HepG2 (cell line): ENCODE measurements around the gene EVA1A. TPM values are rescaled to one million over a fixed set of nuclear protein-coding genes. Genes with fewer than 3 reads are reported as not detected.

Experiments used
- ADNP ChIP-seq: sonication (generic); formaldehyde crosslinking; IDR thresholded peaks from 2 replicates; pipeline ENCODE4 v1.4.0; 2020; ENCODE audit warnings: missing genetic modification reagents
- CCAR2 ChIP-seq: fragments of 200-400 bp; formaldehyde crosslinking; optimal IDR thresholded peaks from 2 replicates; pipeline ENCODE3; 2018; ENCODE audit warnings: low read depth, mild to moderate bottlenecking, low read length, moderate library complexity
- EHMT2 ChIP-seq: fragments of 200-600 bp; sonication (generic); IDR thresholded peaks from 2 replicates; pipeline ENCODE4 v1.7.0; 2017; ENCODE audit warnings: antibody characterized with exemption, low read depth, low read length, borderline replicate concordance
- HNRNPK ChIP-seq: fragments of 200-400 bp; formaldehyde crosslinking; IDR thresholded peaks from 2 replicates; pipeline ENCODE4 v1.6.1; 2018; ENCODE audit warnings: low read length, low read depth, moderate library complexity, mild to moderate bottlenecking; ENCODE audit not compliant: poor library complexity, severe bottlenecking
- HNRNPLL ChIP-seq: fragments of 200-400 bp; formaldehyde crosslinking; IDR thresholded peaks from 2 replicates; pipeline ENCODE4 v1.6.1; 2017; ENCODE audit warnings: mild to moderate bottlenecking, low read depth, low read length; ENCODE audit not compliant: poor library complexity, severe bottlenecking
- IKZF4 ChIP-seq: sonication (generic); formaldehyde crosslinking; IDR thresholded peaks from 2 replicates; pipeline ENCODE4 v1.5.1; 2020; ENCODE audit warnings: borderline replicate concordance, mild to moderate bottlenecking, low read depth, missing genetic modification reagents; ENCODE audit errors: not compliant biosample characterization
- PRMT3 ChIP-seq: sonication (generic); formaldehyde crosslinking; IDR thresholded peaks from 2 replicates; pipeline ENCODE4 v1.8.1; 2022; ENCODE audit warnings: low read depth, mild to moderate bottlenecking, moderate library complexity, missing genetic modification reagents, borderline replicate concordance
- RAD51 ChIP-seq: fragments of 450-650 bp; IDR thresholded peaks from 2 replicates; pipeline ENCODE4 v1.6.1; 2016; ENCODE audit warnings: borderline replicate concordance
- RBFOX2 ChIP-seq: fragments of 200-400 bp; formaldehyde crosslinking; IDR thresholded peaks from 2 replicates; pipeline ENCODE4 v1.6.1; 2017; ENCODE audit warnings: low read depth, mild to moderate bottlenecking, low read length
- RFX5 ChIP-seq: IDR thresholded peaks from 2 replicates; pipeline ENCODE4 v1.6.1; 2011; ENCODE audit warnings: low read depth, low read length, improper control_type of control experiment
- SRY ChIP-seq: sonication (generic); formaldehyde crosslinking; IDR thresholded peaks from 2 replicates; pipeline ENCODE4 v1.8.0; 2022; ENCODE audit warnings: mild to moderate bottlenecking, missing genetic modification reagents
- STAT6 ChIP-seq: sonication (generic); formaldehyde crosslinking; IDR thresholded peaks from 2 replicates; pipeline ENCODE4 v1.4.0; 2020; ENCODE audit warnings: missing genetic modification reagents, mild to moderate bottlenecking, borderline replicate concordance
- TCF7L2 ChIP-seq: IDR thresholded peaks from 2 replicates; pipeline ENCODE4 v1.6.1; 2011; ENCODE audit warnings: mild to moderate bottlenecking, low read depth, low read length, moderate library complexity
- ZBTB2 ChIP-seq: sonication (generic); formaldehyde crosslinking; IDR thresholded peaks from 2 replicates; pipeline ENCODE4 v1.8.0; 2022; ENCODE audit warnings: low read depth, missing genetic modification reagents
- ZIK1 ChIP-seq: sonication (generic); formaldehyde crosslinking; IDR thresholded peaks from 2 replicates; pipeline ENCODE4 v1.5.0; 2020; ENCODE audit warnings: mild to moderate bottlenecking, low read depth, missing genetic modification reagents, borderline replicate concordance
- ZNF362 ChIP-seq: sonication (generic); formaldehyde crosslinking; IDR thresholded peaks from 2 replicates; pipeline ENCODE4 v1.4.0; 2020; ENCODE audit warnings: missing genetic modification reagents, mild to moderate bottlenecking, borderline replicate concordance
- ZNF431 ChIP-seq: sonication (generic); formaldehyde crosslinking; IDR thresholded peaks from 2 replicates; pipeline ENCODE4 v1.9.0; 2022; ENCODE audit warnings: missing genetic modification reagents, low read depth, mild to moderate bottlenecking, borderline replicate concordance
- ZNF503 ChIP-seq: sonication (generic); formaldehyde crosslinking; IDR thresholded peaks from 2 replicates; pipeline ENCODE4 v1.4.0; 2020; ENCODE audit warnings: missing genetic modification reagents
- ZNF780A ChIP-seq: sonication (generic); formaldehyde crosslinking; IDR thresholded peaks from 2 replicates; pipeline ENCODE4 v1.8.0; 2022; ENCODE audit warnings: mild to moderate bottlenecking, missing genetic modification reagents, moderate library complexity
- polyA plus RNA-seq, 8 experiments: library from polyadenylated mRNA; depleted of rRNA in 3 of 8; stranded (reverse) in 7 of 8; unstranded in 1 of 8; fragments of >200 nt; fragmentation: Illumina TruSeq in 4 of 8; extraction: Trizol in 4 of 8; gene quantifications; 2 replicates each; pipeline versions ENCODE4 v1.2.1 to v1.2.3, GENCODE V29; 2011 to 2016; ENCODE audit warnings: low read depth in 4 of 8, missing spikeins in 1 of 8, mixed read lengths in 1 of 8; ENCODE audit not compliant: insufficient read depth in 1 of 8
- total RNA-seq, 5 experiments: library from RNA; depleted of rRNA; stranded (reverse); fragments of >200 nt; fragmentation: Illumina TruSeq; extraction: Trizol; gene quantifications; 2 replicates each; pipeline ENCODE4 v1.2.3, GENCODE V29; 2016; ENCODE audit warnings: low read depth in 1 of 5

The EVA1A gene
- total and polyA plus RNA-seq, 2 of the 13 experiments (the other 11 are each of a cell fraction or from before 2014, with no cell fraction given), result 57.5 to 57.8 TPM

- TF ChIP-seq HNRNPK (peak; percentile 88), ADNP (CRISPR knock-in tag) (no peak), RAD51 (no peak), TCF7L2 (no peak), HNRNPLL (peak; percentile 86), ZNF362 (CRISPR knock-in tag) (peak; percentile 69), ZNF780A (CRISPR knock-in tag) (peak; percentile 85; the same call in 1 of the 2 replicates), SRY (CRISPR knock-in tag) (0 out of 2 replicates have a peak, but pooled peaks have one; percentile 65), CCAR2 (no peak), RFX5 (no peak), RBFOX2 (peak; percentile 87), ZBTB2 (CRISPR knock-in tag) (peak; percentile 45; the same call in 1 of the 2 replicates), EHMT2 (no peak), ZNF431 (CRISPR knock-in tag) (peak; percentile 40; the same call in 1 of the 2 replicates), PRMT3 (CRISPR knock-in tag) (no peak), ZNF503 (peak; percentile 46; the same call in 1 of the 2 replicates), IKZF4 (CRISPR knock-in tag) (peak; percentile 80), ZIK1 (CRISPR knock-in tag) (peak; percentile 81; the same call in 1 of the 2 replicates), STAT6 (CRISPR knock-in tag) (no peak)
Measured at GRCh38 chr2:75560768-75561565, at the start of gene EVA1A (continued).
